NCI-H82 treated with DMSO at 0.1 percent for 48 hours (cell line): Measurements from ENCODE around the gene TST.

Source experiments
- DNase-seq: peaks from one replicate; lab custom pipeline; 2025; ENCODE audit not compliant: unreplicated experiment; lab: John Stamatoyannopoulos, UW

Gene TST

GRCh38 chr22:37019309-37020191, at the start of gene TST, which contains the start of gene MPST:
Gene TST, minus strand, starts transcription at chr22:37019447. Its CDS starts 715 bp downstream, at chr22:37018732.
Gene MPST, plus strand, starts transcription at chr22:37019742. Its CDS starts 95 bp downstream, at chr22:37019837.
- peak; percentile 41 for DNase-seq

- DNase-seq = no peak
Measured at GRCh38 chr22:37068859-37069258, 49.6 kb upstream of the TST start.

DNA sequence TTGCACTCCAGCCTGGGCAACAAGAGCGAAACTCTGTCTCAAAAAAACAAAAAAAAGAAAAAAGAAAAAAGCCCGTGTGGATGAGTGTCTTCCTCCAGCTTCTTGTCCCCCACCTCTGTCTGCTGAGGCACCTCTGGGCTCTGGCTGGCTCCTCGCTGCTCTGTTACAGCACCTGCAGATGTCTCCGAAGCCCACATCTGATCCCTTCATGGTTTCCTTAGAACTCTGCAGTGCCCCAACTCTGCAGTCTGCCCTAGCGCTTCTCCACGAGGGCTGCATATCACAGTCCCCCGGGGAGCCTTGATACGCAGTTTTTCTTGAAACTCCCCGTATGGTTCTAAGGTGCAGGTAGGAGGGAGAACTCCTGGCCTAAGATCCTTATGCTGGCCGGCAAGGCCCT, 48.2 kb upstream of the TST start:
- no peak for DNase-seq

- DNase-seq = no peak
Measured at GRCh38 chr22:37065961-37066360, 46.7 kb upstream of the TST start.

GRCh38 chr22:37065180-37065579, 45.9 kb upstream of the TST start:
- DNase-seq = no peak

- no peak for DNase-seq
Measured at GRCh38 chr22:37064553-37064952, 45.3 kb upstream of the TST start.

DNA sequence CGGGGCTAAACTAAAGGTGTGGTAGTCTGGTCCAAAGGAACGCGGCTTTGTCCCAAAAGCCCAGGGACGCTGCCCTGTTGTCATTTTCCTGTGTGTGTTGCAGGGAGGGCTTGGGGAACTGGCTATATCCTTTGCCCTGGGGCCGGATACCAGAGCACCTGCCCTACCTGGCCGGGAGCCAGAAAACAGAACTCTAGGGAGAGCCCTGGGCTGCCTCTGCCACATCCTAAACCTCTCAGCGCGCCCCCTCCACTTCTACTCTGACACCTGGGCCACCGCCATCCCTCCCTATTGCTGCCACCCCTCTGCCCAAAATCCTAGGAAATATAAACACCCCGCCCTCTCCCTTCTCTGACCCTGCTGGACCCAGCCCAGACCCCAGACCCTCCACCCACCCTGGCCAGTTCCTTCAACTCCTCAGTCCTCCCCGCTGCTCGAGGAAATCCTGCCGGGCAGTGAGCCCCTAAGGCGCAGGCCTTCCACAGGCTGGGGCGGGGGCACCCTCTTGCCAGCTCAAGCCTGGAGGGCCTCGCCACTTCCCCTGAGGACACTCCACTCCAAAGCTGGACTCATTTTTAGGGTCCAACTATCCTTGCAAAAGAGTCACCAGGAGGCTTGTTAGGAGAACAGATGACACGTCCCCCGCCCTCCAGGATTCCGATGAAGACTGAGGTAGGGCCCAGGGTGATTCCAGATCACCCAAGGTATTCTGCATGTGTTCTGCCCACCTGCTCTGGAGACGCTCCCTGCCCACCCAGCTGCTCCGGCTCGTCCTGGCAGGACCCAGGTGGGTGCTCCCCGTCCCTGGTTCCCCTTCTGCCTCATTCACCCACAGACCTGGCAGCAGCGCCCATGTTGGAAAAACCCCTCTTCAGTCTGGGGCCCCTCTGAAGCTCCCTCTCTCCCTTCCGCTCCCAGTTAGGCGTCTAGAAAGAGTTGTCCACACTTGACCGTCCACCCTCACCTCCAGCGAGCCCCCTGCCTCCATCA, 44.5 kb upstream of the TST start:
- no peak for DNase-seq

DNA sequence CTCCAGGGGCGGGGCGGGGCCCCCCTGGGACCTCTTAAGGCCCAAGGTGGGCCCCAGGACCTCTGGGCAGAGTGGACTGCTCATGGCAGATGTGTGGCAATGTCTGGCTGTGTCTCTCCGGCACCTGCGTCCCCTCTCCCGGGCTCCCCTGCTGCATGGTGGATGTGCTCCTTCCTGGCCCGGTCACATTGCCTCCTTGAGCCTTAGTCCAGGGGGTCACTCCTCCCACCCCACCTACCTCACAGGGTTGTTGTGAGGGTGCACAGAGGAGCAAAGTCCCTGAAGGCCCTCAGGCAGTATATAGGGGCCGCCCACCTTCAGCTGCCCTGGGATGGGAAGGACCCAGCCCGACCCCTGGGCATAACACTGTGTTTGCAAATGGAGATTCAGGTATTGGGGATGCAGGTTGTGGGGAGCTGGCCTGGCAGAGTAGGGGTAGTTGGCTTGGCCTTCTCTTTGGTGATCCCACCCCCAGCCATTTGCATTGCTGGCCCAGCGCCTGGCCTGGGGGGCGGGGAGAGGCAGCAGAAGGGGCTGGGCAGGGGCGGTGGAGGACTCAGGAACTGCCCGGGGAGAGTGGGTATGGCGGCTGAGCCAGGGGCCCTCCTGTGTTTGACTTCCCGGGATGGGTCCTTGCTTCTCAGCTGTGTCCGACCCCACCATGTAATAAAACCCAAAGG, 43.6 kb upstream of the TST start:
- DNase-seq = no peak

- DNase-seq = no peak
Measured at GRCh38 chr22:37062376-37062675, 43.1 kb upstream of the TST start.

DNA sequence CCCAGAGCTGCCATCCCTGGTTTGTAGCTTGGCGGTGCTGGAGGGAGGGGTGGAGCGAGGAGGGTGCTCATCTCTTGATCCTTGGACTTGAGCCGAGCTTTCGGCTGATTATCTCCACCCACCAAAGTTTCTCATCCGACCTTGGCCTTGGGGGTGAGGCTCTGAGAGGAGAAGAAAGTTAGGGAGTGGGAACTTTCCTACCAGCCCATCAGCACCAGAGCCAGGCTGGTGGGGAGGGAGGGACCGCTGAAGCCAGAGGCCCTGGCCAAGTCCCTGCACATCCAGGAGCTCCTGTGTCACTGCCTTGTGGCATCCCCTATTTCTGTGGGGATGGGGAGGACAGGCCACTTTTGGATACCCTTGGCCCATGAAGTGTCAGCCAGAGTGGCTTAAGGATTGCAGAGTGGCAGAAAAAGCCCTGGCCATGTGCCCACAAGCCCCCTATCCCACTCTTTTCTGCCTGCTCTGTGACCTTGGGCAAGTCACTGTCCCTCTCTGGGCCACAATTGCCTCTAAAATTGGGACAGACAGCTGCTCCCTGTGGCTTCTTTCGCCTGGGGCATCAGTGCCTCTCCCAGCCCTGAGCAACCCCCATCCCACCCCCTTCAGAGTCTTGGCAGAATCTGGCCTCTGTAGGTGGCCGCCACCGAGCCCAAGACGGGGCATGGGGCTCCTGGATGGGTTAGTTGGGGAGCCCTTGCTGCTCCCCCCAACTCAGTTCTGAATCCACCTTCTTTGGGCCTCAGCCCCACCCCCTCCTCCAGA, 42.5 kb upstream of the TST start:
- no peak for DNase-seq

DNA sequence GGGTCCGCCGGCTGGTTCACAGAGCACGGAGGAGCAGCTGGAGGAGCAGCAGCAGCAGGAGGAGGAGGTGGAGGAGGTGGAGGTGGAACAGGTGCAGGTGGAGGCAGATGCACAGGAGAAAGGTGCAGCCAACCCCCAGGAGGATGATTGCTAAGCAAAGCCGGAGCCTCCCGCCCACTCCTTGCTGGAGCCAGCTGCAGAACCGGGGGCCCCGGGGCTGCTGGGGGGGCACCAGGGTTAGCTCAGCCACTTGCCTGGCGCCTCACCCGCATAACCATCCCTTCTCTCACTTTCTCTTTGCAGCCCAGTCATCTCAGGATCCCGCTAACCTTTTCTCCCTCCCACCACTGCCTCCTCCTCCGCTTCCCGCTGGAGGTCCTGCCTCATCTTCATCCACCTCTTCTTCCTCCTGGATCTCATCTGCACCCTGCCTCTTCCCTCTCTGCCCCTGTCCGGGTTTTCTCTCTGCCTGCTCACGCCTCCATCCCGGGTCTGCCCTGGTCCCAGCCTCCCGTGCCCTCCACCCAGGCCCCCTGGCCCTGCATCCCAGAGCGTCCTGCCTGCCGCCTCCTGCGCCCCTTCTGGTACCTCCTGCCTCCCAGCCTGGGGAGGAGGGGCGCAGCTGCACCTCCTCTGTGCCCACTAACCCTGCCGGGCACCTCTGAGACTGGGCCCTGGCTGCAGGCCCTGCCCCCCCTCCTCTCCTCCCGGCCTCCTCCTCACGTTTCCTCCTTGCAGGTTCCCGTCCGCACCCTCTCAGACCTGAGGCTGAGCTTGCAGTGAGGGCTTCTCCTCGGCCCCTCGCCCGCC, 41.8 kb upstream of the TST start:
- DNase-seq = no peak

- DNase-seq = peak; percentile 7
Measured at GRCh38 chr22:37059876-37060449, 40.7 kb upstream of the TST start.

- DNase-seq = no peak
Measured at GRCh38 chr22:37058917-37059701, 39.9 kb upstream of the TST start.

DNA sequence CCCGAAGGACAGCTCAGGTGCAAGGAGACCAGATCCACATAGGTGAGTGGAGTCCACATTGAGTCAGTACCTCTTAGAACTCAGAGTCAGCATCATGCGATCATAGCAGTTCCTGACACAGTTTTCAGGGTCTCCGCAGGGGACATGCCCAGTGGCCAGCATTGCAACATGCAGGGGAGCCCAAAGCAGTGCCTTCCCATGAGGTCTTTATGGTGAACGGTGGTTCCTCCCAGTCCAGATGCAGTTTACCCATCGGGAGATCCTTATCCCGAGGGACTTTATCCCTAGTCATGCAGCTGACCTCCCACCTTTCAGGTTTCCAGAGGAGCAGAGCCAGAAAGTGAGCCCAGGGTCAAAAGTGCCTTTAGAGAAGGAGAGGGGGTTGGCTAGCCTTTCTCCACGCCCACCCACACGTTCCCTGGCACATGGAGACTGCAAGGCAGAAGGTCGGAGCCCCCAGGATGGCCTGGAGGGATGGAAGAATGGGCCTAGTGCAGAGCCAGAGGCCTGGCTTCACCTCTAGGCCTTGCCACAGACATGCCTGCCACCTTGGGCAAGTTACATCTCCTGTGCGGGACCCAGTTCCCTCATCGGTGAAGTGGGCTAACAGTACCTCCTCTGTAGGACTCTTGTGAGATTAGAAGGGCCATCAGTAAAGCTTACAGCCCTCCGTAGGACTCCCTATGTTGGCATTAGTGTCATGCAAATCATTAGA, 38.7 kb upstream of the TST start:
- DNase-seq = no peak

DNA sequence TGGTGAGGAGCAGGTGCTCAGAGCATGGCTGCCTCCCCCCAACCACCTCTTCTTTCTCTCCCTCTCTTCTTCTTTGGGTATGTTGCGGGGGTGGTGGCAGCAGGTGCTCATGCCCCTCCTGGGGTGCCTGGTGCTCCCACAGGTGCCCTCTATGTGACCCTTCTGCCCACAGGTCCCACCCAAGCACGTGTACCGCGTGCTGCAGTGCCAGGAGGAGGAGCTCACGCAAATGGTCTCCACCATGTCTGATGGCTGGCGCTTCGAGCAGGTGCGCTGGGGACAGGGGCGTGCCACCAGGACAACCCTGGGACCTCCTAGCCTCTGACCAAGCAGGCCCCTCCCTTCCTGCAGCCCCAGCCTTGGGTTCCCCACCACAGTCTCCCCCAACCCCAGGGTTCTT, 38.0 kb upstream of the TST start:
- DNase-seq = no peak

DNA sequence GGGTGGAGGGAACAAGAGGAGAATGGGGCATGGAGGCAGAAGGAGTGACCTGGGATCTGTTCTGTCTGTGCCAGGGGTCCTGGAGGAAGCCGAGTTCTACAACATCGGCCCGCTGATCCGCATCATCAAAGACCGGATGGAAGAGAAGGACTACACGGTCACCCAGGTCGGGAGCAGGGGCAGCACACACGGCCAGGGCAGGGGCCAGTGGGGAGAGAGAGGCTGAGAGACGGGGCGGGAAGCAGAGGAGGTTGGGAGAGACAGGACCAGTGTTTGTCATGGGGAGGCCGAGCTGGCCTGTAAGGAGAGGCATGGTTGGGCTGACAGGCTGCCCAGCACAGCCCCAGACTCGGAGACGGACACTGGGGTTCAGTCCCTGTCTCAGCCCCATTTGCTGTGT, 37.0 kb upstream of the TST start:
- no peak for DNase-seq

DNA sequence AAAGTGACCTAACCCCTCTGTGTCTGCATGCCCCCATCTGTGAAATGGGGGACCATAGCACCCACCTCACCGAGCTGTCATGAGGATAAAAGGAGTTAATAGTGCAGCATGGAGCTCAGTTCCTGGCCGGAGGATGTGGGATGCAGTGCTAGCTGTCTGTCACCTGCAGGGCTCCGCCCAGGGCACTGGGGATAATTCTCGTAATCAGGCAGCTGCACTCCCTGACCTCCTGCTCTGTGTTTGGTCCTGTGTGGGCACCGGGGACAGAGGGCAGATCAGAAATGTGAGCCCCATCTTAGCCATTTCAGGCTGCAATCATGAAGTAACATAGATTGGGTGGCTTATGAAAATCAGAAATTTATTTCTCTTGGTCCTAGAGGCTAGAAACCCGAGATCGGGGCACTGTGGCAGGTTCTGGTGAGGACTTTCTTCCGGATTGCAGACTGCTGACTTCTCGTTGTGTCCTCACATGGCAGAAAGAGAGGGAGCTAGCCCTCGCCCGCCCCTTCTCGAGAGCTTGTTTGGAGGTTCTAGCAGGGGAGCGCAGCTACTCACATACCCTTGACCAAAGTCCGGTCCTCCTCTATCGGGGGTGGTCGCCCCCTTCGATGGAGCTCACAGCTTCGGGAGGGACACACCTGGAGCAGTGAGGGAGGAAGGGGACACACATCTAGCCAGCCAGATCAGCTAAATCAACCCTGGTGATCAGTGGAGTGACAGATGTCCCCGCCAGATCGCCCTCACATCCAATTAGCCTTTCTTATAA, 35.5 kb upstream of the TST start:
- peak; percentile 7 for DNase-seq
